Adrenal gland (tissue), 12 donors: Measurements from ENCODE around the gene ERBB4. TPM values are rescaled to one million over a fixed set of nuclear protein-coding genes. Genes with fewer than 3 reads are reported as not detected.

Source experiments
- DNase-seq, 7 donors: peaks; one replicate each; pipeline ENCODE4 v3.0.0-alpha.2; 2019 to 2020
- H3K27ac ChIP-seq, 5 donors: fragments of 200-600 bp; sonication (generic) in 4 of 5; 1 replicate in 3 of 5; 2 replicates in 2 of 5; pipeline versions ENCODE4 v1.5.1 to v1.8.0; 2016 to 2020; ENCODE audit warnings: mild to moderate bottlenecking in 1 of 5
- H3K27me3 ChIP-seq: fragments of 200-600 bp; 2 replicates; pipeline ENCODE4 v1.8.0; 2021
- H3K36me3 ChIP-seq, 2 donors: fragments of 200-600 bp; replicated peaks in 1 of 2; 1 replicate in 1 of 2; 2 replicates in 1 of 2; pipeline versions ENCODE4 v1.5.1 to v1.8.0; 2018 to 2022
- H3K4me1 ChIP-seq, 2 donors: fragments of 200-600 bp; replicated peaks in 1 of 2; 1 replicate in 1 of 2; 2 replicates in 1 of 2; pipeline versions ENCODE4 v1.5.1 to v1.8.0; 2018 to 2021
- H3K4me3 ChIP-seq, 4 donors: fragments of 200-600 bp; sonication (generic) in 3 of 4; one replicate each; pipeline ENCODE4 v1.5.1; 2016 to 2018
- H3K9me3 ChIP-seq, 3 donors: fragments of 200-600 bp; sonication (generic) in 1 of 3; replicated peaks in 1 of 3; 1 replicate in 2 of 3; 2 replicates in 1 of 3; pipeline versions ENCODE4 v1.5.1 to v1.8.0; 2016 to 2021
- POLR2A ChIP-seq, 2 donors: fragments of 450-650 bp; IDR thresholded peaks; one replicate each; pipeline ENCODE4 v1.6.1; 2017; ENCODE audit warnings: antibody characterized with exemption in 2 of 2, mild to moderate bottlenecking in 2 of 2, moderate library complexity in 1 of 2
- WGBS, 4 donors: extraction: QIAGEN DNeasy Blood & Tissue Kit in 2 of 4; methylation state at CpG; one replicate each; pipeline versions ENCODE4 v1.1.5 to v1.1.7; 2013 to 2017; 5-methylcytosine and 5-hydroxymethylcytosine counted together
- intact Hi-C, 2 donors: fragments of 100-400 bp; cut with DNase I; formaldehyde crosslinking; loops; one replicate each; pipeline versions ENCODE4 v1.14.1 to v1.15.0; 2022 to 2023
- polyA plus RNA-seq, 3 donors: library from polyadenylated mRNA; stranded (reverse); fragments of 200-250 nt in 2 of 3; fragments of 350-450 nt in 1 of 3; fragmentation: Illumina TruSeq in 1 of 3; extraction: RNeasy Lipid Tissue Mini Kit (QIAGEN cat#74804) in 1 of 3; gene quantifications; one replicate each; pipeline ENCODE4 v1.2.3, GENCODE V29; 2013 to 2014
- total RNA-seq, 9 donors: library from RNA; depleted of rRNA in 4 of 9; stranded (reverse); fragments of >200 nt in 4 of 9; fragments of 120-200 nt in 1 of 9; fragmentation: NEBNext Ultra II Directional in 1 of 9; extraction: Animal tissue kit (Norgen Biotek cat#: 25700) in 1 of 9; gene quantifications; one replicate each; pipeline versions ENCODE4 v1.1.0 to v1.2.4, GENCODE V29; 2013 to 2023
- TF ChIP-seq, protein P1 (sequence below), 6 experiments: fragments of 450-650 bp in 4 of 6; fragments of 200-600 bp in 2 of 6; sonication (generic) in 1 of 6; IDR thresholded peaks; 1 replicate in 5 of 6; 2 replicates in 1 of 6; pipeline versions ENCODE4 v1.5.1 to v1.8.0; 2016 to 2021; ENCODE audit warnings: antibody characterized with exemption in 6 of 6, mild to moderate bottlenecking in 2 of 6, moderate library complexity in 1 of 6
- donor health status: healthy with polysubstance abuse.
- donor health status: Bipolar disorder and iron deficiency.
- donor health status: DM: yes; HTN: yes; CAD: no.
- donor health status: DM: no; HTN: no; CAD: no.
- donor health status: DM: no; HTN: no; CAD: no.
- donor health status: DM: yes; HTN: yes; CAD: no.

ERBB4 gene
- total and polyA plus RNA-seq, 12 donors, result 0.06 to 2.9 (median 0.49) TPM

DNA sequence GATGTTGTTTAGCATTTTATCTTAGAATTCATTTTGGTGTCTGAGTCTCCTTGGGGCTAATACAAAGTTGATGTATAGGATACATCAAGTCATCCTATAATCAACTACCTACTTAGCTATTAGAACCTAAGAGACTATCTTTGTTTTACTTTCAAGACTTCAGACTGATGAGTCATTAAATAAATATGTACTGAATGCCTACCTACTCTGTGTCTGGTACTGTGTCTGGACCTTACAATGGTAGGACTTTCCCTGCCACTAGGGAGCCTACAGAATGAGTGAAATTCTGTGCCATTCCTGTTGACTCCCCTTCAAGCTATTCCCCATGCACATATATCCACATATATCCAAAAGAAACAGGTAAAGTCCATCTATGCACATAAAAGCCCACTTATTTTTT lies 114.5 kb downstream of the ERBB4 start:
- H3K36me3 ChIP-seq, result no peaks in the 10 kb centered on the region
- H3K4me3 ChIP-seq, result no peak overlapping the region
- TF ChIP-seq POLR2A (IDR thresholded peaks at IDR 0.05), result no peak
- intact Hi-C loops, result no loop called here
- H3K9me3 ChIP-seq, result no peaks in the 10 kb centered on the region
- H3K27me3 ChIP-seq, result no peaks in the 10 kb centered on the region
- DNase-seq, result no peak
- no peaks in the 10 kb centered on the region for H3K4me1 ChIP-seq
- no peak overlapping the region for H3K27ac ChIP-seq

DNA sequence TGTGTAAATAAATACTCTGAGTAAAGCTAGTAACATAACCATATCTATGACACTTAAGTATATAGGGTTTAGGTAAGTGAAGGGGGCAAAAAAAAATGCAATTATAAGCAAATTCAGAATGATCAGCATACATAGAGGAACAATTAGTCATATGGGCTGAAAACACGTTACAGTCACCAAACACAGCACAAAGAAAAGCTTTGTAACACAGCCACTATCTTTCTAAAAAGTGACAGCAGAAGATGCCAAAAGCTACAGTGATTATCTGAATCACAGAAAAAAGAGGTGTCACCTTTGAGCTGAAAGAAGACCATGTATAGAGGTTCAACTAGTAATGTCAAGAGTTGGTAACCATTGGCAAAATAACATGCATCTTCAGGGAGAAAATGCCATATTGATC lies 115.5 kb downstream of the ERBB4 start:
- no peaks in the 10 kb centered on the region for H3K9me3 ChIP-seq
- no peak overlapping the region for H3K27ac ChIP-seq
- DNase-seq, result no peak
- no peaks in the 10 kb centered on the region for H3K4me1 ChIP-seq
- H3K27me3 ChIP-seq, result no peaks in the 10 kb centered on the region
- H3K36me3 ChIP-seq, result no peaks in the 10 kb centered on the region
- TF ChIP-seq, protein P1, sequence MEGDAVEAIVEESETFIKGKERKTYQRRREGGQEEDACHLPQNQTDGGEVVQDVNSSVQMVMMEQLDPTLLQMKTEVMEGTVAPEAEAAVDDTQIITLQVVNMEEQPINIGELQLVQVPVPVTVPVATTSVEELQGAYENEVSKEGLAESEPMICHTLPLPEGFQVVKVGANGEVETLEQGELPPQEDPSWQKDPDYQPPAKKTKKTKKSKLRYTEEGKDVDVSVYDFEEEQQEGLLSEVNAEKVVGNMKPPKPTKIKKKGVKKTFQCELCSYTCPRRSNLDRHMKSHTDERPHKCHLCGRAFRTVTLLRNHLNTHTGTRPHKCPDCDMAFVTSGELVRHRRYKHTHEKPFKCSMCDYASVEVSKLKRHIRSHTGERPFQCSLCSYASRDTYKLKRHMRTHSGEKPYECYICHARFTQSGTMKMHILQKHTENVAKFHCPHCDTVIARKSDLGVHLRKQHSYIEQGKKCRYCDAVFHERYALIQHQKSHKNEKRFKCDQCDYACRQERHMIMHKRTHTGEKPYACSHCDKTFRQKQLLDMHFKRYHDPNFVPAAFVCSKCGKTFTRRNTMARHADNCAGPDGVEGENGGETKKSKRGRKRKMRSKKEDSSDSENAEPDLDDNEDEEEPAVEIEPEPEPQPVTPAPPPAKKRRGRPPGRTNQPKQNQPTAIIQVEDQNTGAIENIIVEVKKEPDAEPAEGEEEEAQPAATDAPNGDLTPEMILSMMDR (IDR thresholded peaks at IDR 0.05), result no peak
- no peak for TF ChIP-seq POLR2A (IDR thresholded peaks at IDR 0.05)
- WGBS, 4 donors, result 57 to 69% (median 65%) methylated on average over 1 of the region's 1 CpG
- no peak overlapping the region for H3K4me3 ChIP-seq
- intact Hi-C loops, result no loop called here

DNA sequence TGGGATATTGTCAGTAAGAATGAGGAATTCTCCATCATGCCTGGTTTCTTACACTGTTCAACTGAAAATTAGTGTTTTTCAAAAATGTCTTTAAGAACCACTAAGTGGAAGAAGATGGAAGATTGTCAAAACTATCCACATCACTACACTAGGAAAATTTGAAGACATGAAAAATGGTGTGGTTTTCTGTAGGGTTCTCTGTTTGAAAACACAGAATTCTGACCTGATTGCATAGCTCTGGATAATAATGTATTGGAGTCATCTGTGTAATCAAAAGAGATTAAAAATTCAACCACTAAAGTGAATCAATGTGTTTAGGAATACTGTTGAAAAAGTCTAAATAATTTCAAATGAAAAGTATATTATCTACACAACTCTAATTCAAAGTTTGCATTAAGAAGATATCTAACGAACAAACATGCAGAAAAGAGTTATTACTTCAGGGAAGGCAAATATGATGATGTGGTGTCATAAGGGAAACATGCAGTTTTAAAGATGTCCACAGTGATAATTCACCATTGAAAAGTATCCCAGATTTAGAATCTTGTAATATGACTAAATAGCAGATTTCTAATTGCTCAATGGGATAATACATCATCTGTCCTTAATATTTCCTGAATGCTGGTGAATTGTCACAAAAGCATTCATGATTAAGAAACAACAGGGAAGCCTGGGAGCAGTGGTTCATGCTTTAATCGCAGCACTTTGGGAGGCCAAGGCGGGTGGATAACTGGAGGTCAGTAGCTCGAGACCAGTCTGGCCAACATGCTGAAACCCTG lies 116.9 kb downstream of the ERBB4 start:
- H3K27me3 ChIP-seq, result no peaks in the 10 kb centered on the region
- no peak for TF ChIP-seq POLR2A (IDR thresholded peaks at IDR 0.05)
- TF ChIP-seq, protein P1 (IDR thresholded peaks at IDR 0.05), result no peak
- no peak overlapping the region for H3K4me3 ChIP-seq
- no peaks in the 10 kb centered on the region for H3K36me3 ChIP-seq
- no peaks in the 10 kb centered on the region for H3K4me1 ChIP-seq
- DNase-seq, result no peak
- WGBS, 4 donors, result 62 to 85% (median 80%) methylated on average over 4 of the region's 4 CpGs
- H3K9me3 ChIP-seq, result no peaks in the 10 kb centered on the region
- H3K27ac ChIP-seq, result no peak overlapping the region
- intact Hi-C loops, result no loop called here

DNA sequence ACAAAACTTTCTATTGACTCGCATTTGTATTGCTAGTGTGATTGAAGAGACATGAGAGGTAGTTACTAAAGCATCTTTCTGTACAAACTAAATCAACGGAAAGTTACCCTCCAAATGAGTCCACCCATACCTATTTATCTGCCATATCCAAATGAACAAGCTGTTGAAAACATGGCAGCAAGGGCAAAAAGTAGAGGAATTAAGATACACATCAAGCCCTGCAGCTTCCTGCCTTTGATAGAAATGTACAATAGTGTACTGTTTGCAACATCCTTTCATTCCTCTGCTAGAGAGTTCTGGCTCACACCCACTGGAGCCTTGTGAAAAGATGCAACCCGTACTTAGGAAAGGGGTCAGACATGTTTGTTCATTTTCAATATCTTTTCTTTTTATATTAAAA lies 122.5 kb downstream of the ERBB4 start:
- no peaks in the 10 kb centered on the region for H3K9me3 ChIP-seq
- WGBS, 4 donors, result 71 to 74% (median 72%) methylated on average over 3 of the region's 3 CpGs

More for the DNA sequence above, 122.5 kb downstream of the ERBB4 start:
- Histone ChIP-seq H3K4me3 (no peak overlapping the region), H3K27ac (no peak overlapping the region), H3K36me3 (no peaks in the 10 kb centered on the region), H3K4me1 (no peaks in the 10 kb centered on the region), H3K27me3 (no peaks in the 10 kb centered on the region)
- TF ChIP-seq POLR2A (IDR thresholded peaks at IDR 0.05), result no peak
- TF ChIP-seq, protein P1 (IDR thresholded peaks at IDR 0.05), result no peak
- intact Hi-C loops, result no loop called here
- DNase-seq, result no peak
